Activated CD4-positive, alpha-beta T cell treated with anti-CD3 and anti-CD28 coated beads, Interleukin-10, Interleukin-2, amounts not matched to agents 100 ng/mL and 50 ng/mL, durations not matched to agents 16 hours and 8 hours (primary cell): ENCODE data around the gene DOCK9.
"Not testable (repeated sequence)": the region's sequence is repeated elsewhere in the genome, so short reads cannot be mapped to it uniquely, and the experiment has no call there.

Experiments
- DNase-seq: peaks from one replicate; pipeline ENCODE4 v3.0.0-alpha.2; 2020

The DOCK9 gene

DNA sequence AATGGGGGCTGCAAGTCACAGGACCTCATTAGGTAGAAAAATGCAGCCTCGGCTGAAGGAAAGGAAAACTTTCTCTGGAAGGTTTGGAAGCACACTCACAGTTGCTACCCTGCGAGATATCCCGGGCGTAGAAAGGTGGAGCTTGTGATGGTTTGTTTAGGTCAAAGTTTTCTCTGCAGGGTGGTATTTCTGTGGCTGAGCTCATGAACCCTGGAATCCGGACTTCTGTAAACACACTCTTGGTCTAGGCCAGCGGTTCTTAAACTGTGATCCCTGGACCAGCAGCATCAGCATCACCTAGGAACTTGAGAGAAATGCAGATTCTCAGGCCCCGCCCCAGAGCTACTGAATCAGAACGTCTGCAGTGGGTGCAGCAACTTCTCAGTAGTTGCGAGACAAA is 222.1 kb downstream of the DOCK9 start:
- no peak for DNase-seq

DNA sequence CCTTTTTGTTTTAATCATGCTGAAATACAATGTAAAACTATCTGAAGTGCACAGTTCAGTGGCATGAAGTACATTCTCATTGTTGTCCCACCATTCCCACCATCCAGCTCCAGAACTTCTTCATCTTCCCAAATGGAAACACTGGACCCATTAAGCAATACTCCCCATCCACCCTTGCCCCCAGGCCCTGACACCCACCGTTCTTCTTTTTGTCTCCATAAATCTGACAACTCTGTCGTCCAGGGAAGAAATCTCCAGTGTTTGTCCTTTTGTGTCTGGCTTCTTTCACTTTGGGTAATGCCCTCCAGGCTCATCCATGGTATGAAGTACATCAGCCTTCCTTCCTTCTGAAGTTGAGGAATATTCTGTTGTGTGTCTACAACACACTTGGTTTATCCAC is 222.7 kb downstream of the DOCK9 start:
- DNase-seq: no peak

DNA sequence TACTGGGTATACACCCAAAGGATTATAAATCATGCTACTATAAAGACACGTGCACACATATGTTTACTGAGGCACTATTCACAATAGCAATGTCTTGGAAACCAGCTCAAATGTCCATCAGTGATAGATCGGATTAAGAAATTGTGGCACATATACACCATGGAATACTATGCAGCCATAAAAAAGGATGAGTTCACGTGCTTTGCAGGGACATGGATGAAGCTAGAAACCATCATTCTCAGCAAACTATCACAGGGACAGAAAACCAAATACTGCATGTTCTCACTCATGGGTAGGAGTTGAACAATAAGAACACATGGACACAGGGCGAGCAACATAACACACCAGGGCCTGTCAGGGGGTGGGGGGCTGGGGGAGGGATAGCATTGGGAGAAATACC is 223.4 kb downstream of the DOCK9 start:
- DNase-seq: not testable (repeated sequence)

DNA sequence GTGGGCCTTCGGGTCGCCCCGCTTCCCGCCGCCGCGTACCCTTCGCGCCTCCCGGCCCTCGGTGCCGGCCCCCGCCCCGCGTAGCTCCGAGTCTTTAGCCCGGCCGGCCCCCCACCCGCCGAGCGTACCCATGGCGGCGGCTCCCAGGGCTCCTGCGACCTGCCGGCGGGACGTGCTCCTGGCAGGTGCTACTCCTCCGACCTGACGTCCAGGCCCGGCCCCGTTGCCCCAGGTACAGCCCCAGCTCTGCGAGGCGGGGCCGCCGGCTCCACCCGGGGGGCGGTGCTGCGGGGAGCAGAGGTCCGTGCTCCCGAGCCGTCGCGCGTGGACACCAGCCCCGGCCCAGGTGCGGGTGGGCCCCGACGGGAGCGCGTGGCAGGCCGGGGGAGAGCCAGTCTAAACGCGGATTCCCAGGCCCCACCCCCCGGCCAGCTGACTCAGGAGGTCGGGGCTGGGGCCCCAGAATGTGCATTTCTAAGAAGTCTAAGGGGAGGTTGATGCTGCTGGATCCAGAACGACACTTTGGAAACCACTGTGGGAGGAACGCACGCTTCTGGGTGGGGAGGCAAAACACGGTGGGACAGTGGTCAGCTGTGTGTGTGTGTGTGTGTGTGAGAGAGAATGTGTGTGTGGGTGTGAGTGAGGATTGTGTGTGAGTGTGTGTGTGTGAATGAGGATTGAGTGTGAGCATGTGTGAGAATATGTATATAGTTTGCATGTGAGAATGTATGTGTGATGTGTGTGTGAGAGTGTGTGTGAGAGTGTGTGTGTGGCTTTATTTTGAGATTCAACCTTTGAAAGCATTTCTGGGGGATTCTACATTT is 225.2 kb downstream of the DOCK9 start, which contains the start of gene SLC15A1:
SLC15A1 (minus strand) TSS at position 206 of the 824 bp plus-strand sequence; CDS start at position 132, 74 bp downstream.
- no peak for DNase-seq

DNA sequence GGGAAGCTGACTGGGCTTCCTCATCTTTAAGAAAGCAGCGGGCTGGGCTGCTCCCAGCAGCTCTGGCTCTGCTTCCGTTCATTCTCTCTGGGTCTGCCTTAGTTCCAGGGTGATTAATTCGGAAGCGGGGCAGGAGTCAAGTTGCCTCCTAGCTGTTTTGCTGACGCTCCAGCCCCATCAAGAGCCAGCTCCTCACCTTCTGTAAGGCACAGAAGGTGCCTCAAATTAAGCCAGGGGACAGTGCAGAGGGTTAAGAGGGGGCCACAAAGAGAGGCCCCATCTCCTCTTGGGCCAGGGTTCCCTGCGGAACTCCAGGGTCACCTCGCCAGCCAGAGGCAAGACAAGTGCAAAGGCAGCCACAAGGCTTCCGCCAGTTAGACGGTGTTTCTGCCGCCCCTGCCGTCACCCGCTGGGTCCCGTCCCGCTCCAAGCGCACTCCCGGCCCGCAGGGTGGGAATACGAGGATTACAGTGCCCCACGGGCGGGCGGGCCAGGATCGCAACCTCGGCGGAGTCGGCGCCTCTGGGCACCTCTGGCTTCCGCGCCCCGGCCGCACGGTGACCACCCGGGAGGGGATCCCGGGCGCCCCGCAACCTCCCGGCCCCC is 225.9 kb downstream of the DOCK9 start:
- DNase-seq: no peak

DNA sequence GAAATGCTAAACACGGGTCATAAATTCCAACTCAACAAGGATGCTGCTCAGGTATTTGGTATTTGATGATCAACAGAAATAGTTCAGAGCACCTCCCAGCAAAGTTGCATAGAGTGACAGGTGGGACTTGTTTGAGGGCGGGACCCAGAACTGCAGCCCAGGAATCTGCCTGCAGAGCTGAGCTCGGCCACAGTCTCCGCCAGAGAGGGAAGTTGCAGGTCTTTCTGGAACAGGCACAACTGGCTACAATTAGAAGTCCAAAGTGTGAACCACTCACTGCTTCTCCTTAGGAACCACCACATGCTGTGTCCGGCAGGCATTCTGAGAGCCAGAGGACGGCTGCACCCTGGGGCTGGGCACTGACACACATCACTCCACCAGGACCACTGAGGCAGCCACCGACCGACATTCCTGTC is 226.5 kb downstream of the DOCK9 start:
- DNase-seq: no peak

DNA sequence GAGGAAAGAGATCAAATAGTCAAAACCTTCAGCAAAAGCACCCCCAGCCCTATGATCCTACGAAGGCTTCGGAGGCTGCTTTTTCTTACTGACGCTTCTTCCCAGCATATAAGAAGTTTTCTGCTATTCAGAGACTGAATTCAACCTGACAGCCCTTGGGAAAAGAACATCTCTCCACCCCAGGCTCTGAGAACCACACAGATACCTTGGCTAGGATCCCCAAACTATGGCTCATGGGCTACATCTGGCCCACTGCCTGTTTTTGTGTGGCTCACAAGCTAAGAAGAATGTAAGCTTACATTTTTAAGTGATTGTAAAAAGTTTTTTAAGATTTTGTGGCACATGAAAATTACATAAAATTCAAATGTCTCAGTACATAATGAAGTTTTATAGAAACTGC is 228.4 kb downstream of the DOCK9 start:
- DNase-seq: no peak

DNA sequence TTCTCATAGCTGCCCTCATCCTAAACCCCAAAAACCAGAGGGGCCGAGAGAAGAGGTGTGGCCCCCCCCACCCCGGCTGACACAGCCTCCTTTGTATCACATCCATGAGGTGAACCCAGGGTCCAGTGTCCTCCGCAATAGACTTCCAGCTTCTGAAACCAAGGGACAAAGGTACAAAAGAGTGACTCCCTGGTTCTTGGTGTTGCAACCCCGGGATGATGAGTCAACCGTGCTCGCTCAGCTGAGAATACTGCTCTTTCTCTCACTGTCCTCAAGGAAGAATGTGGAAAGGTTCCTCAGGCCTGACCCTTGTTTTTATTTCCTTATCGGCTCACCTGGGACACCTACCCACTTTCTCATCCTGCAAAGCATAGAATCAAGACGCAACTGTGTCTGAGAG is 230.9 kb downstream of the DOCK9 start:
- no peak for DNase-seq
